Body of pancreas (tissue), 4 donors: Measurements from ENCODE around the gene C1orf122. TPM values are rescaled to one million over a fixed set of nuclear protein-coding genes. Genes with fewer than 3 reads are reported as not detected.

ENCODE experiments used
- ATAC-seq: fragments of 150-250 bp; one replicate; pipeline ENCODE4 v1.9.1; 2016
- DNase-seq, 4 donors: peaks; one replicate each; pipeline ENCODE4 v3.0.0-alpha.2; 2019
- H3K27ac ChIP-seq, 4 donors: fragments of 200-600 bp; sonication (generic); 1 replicate in 3 of 4; 2 replicates in 1 of 4; pipeline versions ENCODE4 v1.5.1 to v1.6.1; 2016 to 2019; ENCODE audit warnings: mild to moderate bottlenecking in 1 of 4, mixed read lengths in 1 of 4, moderate library complexity in 1 of 4
- H3K27me3 ChIP-seq, 2 donors: fragments of 200-600 bp; sonication (generic); one replicate each; pipeline ENCODE4 v1.6.0; 2016; ENCODE audit warnings: mild to moderate bottlenecking in 1 of 2
- H3K36me3 ChIP-seq, 2 donors: fragments of 200-600 bp; sonication (generic); replicated peaks in 1 of 2; 2 replicates each; pipeline ENCODE4 v1.5.1; 2016; ENCODE audit warnings: low read depth in 2 of 2; ENCODE audit not compliant: insufficient read depth in 1 of 2
- H3K4me1 ChIP-seq: fragments of 200-600 bp; sonication (generic); one replicate; pipeline ENCODE4 v1.6.0; 2016
- H3K4me3 ChIP-seq, 2 donors: fragments of 200-600 bp; sonication (generic); 1 replicate in 1 of 2; 2 replicates in 1 of 2; pipeline ENCODE4 v1.5.1; 2016 to 2019
- H3K9me3 ChIP-seq, 3 donors: fragments of 200-600 bp; sonication (generic); 1 replicate in 2 of 3; 2 replicates in 1 of 3; pipeline ENCODE4 v1.5.1; 2016
- POLR2A ChIP-seq, 3 donors: fragments of 450-650 bp; IDR thresholded peaks; one replicate each; pipeline ENCODE4 v1.6.1; 2016; ENCODE audit warnings: antibody characterized with exemption in 3 of 3, mild to moderate bottlenecking in 2 of 3
- WGBS, 2 donors: methylation state at CpG; one replicate each; pipeline ENCODE4 v1.1.5; 2017; 5-methylcytosine and 5-hydroxymethylcytosine counted together
- intact Hi-C: fragments of 100-400 bp; cut with DNase I; formaldehyde crosslinking; loops from one replicate; pipeline ENCODE4 v1.15.1; 2023
- total RNA-seq, 2 donors: library from RNA; depleted of rRNA; stranded (reverse); fragments of >200 nt; gene quantifications; one replicate each; pipeline ENCODE4 v1.1.0, GENCODE V29; 2016
- TF ChIP-seq, protein P1 (sequence below), 7 experiments: fragments of 450-650 bp in 4 of 7; fragments of 200-600 bp in 3 of 7; sonication (generic) in 3 of 7; IDR thresholded peaks; one replicate each; pipeline ENCODE4 v1.5.1; 2016 to 2019; ENCODE audit warnings: antibody characterized with exemption in 7 of 7

Gene C1orf122
- total RNA-seq, 2 donors from 2014 or later: 26.2 to 71.9 TPM

DNA sequence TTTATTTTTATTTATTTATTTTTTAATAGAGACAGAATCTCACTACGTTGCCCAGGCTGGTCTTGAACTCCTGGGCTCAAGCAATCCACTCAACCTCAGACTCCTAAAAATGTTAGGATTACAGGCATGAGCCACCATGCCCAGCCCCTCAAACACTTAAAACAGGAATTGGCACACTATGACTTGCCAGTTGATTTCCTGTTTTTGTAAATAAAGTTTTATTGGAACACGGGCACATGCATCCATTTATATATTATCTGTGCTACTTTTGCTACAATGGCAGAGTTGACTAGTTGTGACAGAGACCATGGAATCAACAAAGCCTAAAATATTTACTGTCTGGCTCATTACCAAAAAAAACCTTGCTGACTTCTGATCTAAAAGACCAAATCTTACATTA is 16.4 kb downstream of the C1orf122 start:
- no peak overlapping the region for H3K27ac ChIP-seq
- H3K27me3 ChIP-seq: no peaks in the 10 kb centered on the region
- H3K4me1 ChIP-seq: no peaks in the 10 kb centered on the region
- WGBS, 2 donors: 96 to 98% methylated on average over 2 of the region's 2 CpGs
- no peak for TF ChIP-seq POLR2A (IDR thresholded peaks at IDR 0.05)
- TF ChIP-seq, protein P1, sequence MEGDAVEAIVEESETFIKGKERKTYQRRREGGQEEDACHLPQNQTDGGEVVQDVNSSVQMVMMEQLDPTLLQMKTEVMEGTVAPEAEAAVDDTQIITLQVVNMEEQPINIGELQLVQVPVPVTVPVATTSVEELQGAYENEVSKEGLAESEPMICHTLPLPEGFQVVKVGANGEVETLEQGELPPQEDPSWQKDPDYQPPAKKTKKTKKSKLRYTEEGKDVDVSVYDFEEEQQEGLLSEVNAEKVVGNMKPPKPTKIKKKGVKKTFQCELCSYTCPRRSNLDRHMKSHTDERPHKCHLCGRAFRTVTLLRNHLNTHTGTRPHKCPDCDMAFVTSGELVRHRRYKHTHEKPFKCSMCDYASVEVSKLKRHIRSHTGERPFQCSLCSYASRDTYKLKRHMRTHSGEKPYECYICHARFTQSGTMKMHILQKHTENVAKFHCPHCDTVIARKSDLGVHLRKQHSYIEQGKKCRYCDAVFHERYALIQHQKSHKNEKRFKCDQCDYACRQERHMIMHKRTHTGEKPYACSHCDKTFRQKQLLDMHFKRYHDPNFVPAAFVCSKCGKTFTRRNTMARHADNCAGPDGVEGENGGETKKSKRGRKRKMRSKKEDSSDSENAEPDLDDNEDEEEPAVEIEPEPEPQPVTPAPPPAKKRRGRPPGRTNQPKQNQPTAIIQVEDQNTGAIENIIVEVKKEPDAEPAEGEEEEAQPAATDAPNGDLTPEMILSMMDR (IDR thresholded peaks at IDR 0.05): no peak
- no peak overlapping the region for H3K4me3 ChIP-seq
- H3K9me3 ChIP-seq: no peaks in the 10 kb centered on the region
- no peak for ATAC-seq
- no peak for DNase-seq
- H3K36me3 ChIP-seq: peaks cover 10 to 18% of the 10 kb centered on the region in 2 donors
- intact Hi-C loops: no loop called here

GRCh38 chr1:37825506-37825905 is 17.9 kb downstream of the C1orf122 start:
- peaks cover 10 to 18% of the 10 kb centered on the region in 2 donors for H3K36me3 ChIP-seq
- H3K4me1 ChIP-seq: no peaks in the 10 kb centered on the region
- no peak overlapping the region for H3K27ac ChIP-seq
- intact Hi-C loops: no loop called here
- TF ChIP-seq, protein P1 (IDR thresholded peaks at IDR 0.05): no peak
- no peak for TF ChIP-seq POLR2A (IDR thresholded peaks at IDR 0.05)
- ATAC-seq: no peak
- no peak overlapping the region for H3K4me3 ChIP-seq
- no peak for DNase-seq
- no peaks in the 10 kb centered on the region for H3K27me3 ChIP-seq
- H3K9me3 ChIP-seq: no peaks in the 10 kb centered on the region
- WGBS, 2 donors: 67 to 72% methylated on average over 2 of the region's 2 CpGs

- Histone ChIP-seq H3K27ac (no peak overlapping the region), H3K9me3 (no peaks in the 10 kb centered on the region), H3K4me1 (no peaks in the 10 kb centered on the region), H3K27me3 (no peaks in the 10 kb centered on the region), H3K36me3 (peaks cover 6 to 8% of the 10 kb centered on the region in 2 donors), H3K4me3 (no peak overlapping the region)
- DNase-seq (no peak), ATAC-seq (no peak)
- 87 to 92% methylated on average over 12 of the region's 12 CpGs for WGBS, 2 donors
- intact Hi-C loops: no loop called here
- TF ChIP-seq POLR2A (IDR thresholded peaks at IDR 0.05): no peak
- TF ChIP-seq, protein P1 (IDR thresholded peaks at IDR 0.05): no peak
Observed at GRCh38 chr1:37828410-37829074, 21.0 kb downstream of the C1orf122 start.

GRCh38 chr1:37831109-37831508 is 23.5 kb downstream of the C1orf122 start:
- Histone ChIP-seq H3K27me3 (no peaks in the 10 kb centered on the region), H3K9me3 (no peaks in the 10 kb centered on the region), H3K4me3 (no peak overlapping the region), H3K36me3 (peaks cover 6 to 16% of the 10 kb centered on the region in 2 donors), H3K4me1 (no peaks in the 10 kb centered on the region), H3K27ac (no peak overlapping the region)
- TF ChIP-seq, protein P1 (IDR thresholded peaks at IDR 0.05): no peak
- TF ChIP-seq POLR2A (IDR thresholded peaks at IDR 0.05): no peak
- WGBS, 2 donors: 85 to 90% methylated on average over 4 of the region's 4 CpGs
- intact Hi-C loops: no loop called here
- ATAC-seq: no peak
- DNase-seq: no peak

- intact Hi-C loops: no loop called here
Observed at GRCh38 chr1:37831809-37832208, 24.2 kb downstream of the C1orf122 start.

More at GRCh38 chr1:37831809-37832208, 24.2 kb downstream of the C1orf122 start:
- Histone ChIP-seq H3K36me3 (peaks cover 6 to 19% of the 10 kb centered on the region in 2 donors), H3K4me1 (no peaks in the 10 kb centered on the region), H3K4me3 (no peak overlapping the region), H3K27ac (no peak overlapping the region), H3K9me3 (no peaks in the 10 kb centered on the region), H3K27me3 (no peaks in the 10 kb centered on the region)
- WGBS, 2 donors: 12 to 31% methylated on average over 2 of the region's 2 CpGs
- no peak for DNase-seq
- ATAC-seq: no peak
- no peak for TF ChIP-seq POLR2A (IDR thresholded peaks at IDR 0.05)
- TF ChIP-seq, protein P1 (IDR thresholded peaks at IDR 0.05): no peak
